HepG2 (cell line): ENCODE data around the gene DNAJC21.

Experiments
- MXD4 ChIP-seq: IDR thresholded peaks from 2 replicates; pipeline ENCODE4 v1.6.1; 2016; ENCODE audit warnings: mild to moderate bottlenecking, missing biosample characterization, missing genetic modification reagents
- POLR2A ChIP-seq, 2 experiments: IDR thresholded peaks; 2 replicates each; pipeline ENCODE4 v1.6.1; 2011; ENCODE audit warnings: low read depth in 2 of 2, low read length in 2 of 2, mild to moderate bottlenecking in 1 of 2, moderate library complexity in 1 of 2; ENCODE audit not compliant: insufficient read depth in 1 of 2
- RAD21 ChIP-seq: fragments of 450-650 bp; formaldehyde crosslinking; IDR thresholded peaks from 2 replicates; pipeline ENCODE4 v1.5.0; 2020; ENCODE audit warnings: mild to moderate bottlenecking
- SETDB1 ChIP-seq: sonication (generic); formaldehyde crosslinking; IDR thresholded peaks from 2 replicates; pipeline ENCODE4 v1.5.1; 2020; ENCODE audit warnings: missing genetic modification reagents, mild to moderate bottlenecking, borderline replicate concordance
- SIN3A ChIP-seq: IDR thresholded peaks from 2 replicates; pipeline ENCODE4 v1.6.1; 2011; ENCODE audit warnings: low read depth, mild to moderate bottlenecking, control low read depth, low read length, borderline replicate concordance
- ZSCAN29 ChIP-seq: sonication (generic); formaldehyde crosslinking; conservative IDR thresholded peaks from 2 replicates; pipeline ENCODE4 v1.4.0; 2020; ENCODE audit warnings: mild to moderate bottlenecking, missing genetic modification reagents
- TF ChIP-seq, protein P1 (sequence below): IDR thresholded peaks from 2 replicates; pipeline ENCODE4 v1.6.1; 2012; ENCODE audit warnings: inconsistent platforms
- TF ChIP-seq, protein P2 (sequence below): sonication (generic); formaldehyde crosslinking; IDR thresholded peaks from 2 replicates; pipeline ENCODE4 v1.4.0; 2020; ENCODE audit warnings: missing genetic modification reagents, mild to moderate bottlenecking, borderline replicate concordance
- TF ChIP-seq, protein P3 (sequence below), 2 experiments: sonication (generic) in 1 of 2; formaldehyde crosslinking in 1 of 2; IDR thresholded peaks; 2 replicates each; pipeline versions ENCODE4 v1.4.0 to v1.6.1; 2018 to 2020; ENCODE audit warnings: missing genetic modification reagents in 2 of 2, borderline replicate concordance in 1 of 2, low read depth in 1 of 2, mild to moderate bottlenecking in 1 of 2, missing biosample characterization in 1 of 2
- TF ChIP-seq, protein P4 (sequence below): sonication (generic); formaldehyde crosslinking; IDR thresholded peaks from 2 replicates; pipeline ENCODE4 v1.4.0; 2020; ENCODE audit warnings: missing genetic modification reagents, borderline replicate concordance
- TF ChIP-seq, protein P5 (sequence below): sonication (generic); formaldehyde crosslinking; IDR thresholded peaks from 2 replicates; pipeline ENCODE4 v1.5.0; 2020; ENCODE audit warnings: mild to moderate bottlenecking, missing genetic modification reagents, moderate library complexity
- TF ChIP-seq, protein P6 (sequence below), 2 experiments: sonication (generic) in 1 of 2; formaldehyde crosslinking in 1 of 2; IDR thresholded peaks; 2 replicates each; pipeline versions ENCODE4 v1.5.1 to v1.6.1; 2011 to 2020; ENCODE audit warnings: borderline replicate concordance in 1 of 2, low read depth in 1 of 2, low read length in 1 of 2, mild to moderate bottlenecking in 1 of 2, missing genetic modification reagents in 1 of 2, moderate library complexity in 1 of 2

DNA sequence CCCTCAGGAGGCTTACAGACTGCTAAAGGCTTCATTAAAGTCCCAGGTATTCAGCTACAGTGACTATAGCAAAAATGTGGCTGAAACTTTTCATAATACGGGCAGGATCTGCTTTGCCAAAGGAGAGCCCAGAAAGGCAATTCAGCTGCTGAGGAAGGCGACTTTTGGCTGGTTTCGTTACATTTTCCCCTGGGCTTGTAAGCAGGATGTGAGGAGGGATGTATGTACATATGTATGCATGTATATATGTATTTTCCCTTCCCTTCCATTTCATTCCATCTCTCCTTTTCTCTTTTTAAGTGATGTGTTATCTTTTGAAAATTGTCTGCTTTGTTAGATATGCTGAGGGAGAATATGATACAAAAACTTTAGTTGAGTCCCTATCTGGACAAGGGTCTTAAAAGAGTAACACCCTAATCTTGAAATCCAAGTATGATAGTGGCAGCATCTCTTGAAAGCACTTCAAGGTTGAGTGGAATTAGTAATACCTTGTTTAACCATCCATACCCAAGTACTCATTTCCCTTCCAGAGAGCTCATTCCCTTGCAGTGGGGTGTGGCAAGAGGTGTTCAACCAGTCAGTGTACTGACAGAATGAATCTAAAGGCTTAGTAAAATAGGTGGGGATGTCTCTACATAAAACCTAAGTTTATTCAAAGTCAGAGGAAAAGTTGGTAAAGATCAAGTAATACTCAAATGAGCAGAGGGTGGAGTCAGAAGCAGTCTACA is 42.8 kb upstream of the DNAJC21 start:
- TF ChIP-seq ZSCAN29 = no peak
- TF ChIP-seq, protein P1, sequence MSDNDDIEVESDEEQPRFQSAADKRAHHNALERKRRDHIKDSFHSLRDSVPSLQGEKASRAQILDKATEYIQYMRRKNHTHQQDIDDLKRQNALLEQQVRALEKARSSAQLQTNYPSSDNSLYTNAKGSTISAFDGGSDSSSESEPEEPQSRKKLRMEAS = no peak
- no peak for TF ChIP-seq SETDB1
- TF ChIP-seq, protein P2, sequence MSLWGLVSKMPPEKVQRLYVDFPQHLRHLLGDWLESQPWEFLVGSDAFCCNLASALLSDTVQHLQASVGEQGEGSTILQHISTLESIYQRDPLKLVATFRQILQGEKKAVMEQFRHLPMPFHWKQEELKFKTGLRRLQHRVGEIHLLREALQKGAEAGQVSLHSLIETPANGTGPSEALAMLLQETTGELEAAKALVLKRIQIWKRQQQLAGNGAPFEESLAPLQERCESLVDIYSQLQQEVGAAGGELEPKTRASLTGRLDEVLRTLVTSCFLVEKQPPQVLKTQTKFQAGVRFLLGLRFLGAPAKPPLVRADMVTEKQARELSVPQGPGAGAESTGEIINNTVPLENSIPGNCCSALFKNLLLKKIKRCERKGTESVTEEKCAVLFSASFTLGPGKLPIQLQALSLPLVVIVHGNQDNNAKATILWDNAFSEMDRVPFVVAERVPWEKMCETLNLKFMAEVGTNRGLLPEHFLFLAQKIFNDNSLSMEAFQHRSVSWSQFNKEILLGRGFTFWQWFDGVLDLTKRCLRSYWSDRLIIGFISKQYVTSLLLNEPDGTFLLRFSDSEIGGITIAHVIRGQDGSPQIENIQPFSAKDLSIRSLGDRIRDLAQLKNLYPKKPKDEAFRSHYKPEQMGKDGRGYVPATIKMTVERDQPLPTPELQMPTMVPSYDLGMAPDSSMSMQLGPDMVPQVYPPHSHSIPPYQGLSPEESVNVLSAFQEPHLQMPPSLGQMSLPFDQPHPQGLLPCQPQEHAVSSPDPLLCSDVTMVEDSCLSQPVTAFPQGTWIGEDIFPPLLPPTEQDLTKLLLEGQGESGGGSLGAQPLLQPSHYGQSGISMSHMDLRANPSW (CRISPR knock-in tag) = no peak
- TF ChIP-seq, protein P3, sequence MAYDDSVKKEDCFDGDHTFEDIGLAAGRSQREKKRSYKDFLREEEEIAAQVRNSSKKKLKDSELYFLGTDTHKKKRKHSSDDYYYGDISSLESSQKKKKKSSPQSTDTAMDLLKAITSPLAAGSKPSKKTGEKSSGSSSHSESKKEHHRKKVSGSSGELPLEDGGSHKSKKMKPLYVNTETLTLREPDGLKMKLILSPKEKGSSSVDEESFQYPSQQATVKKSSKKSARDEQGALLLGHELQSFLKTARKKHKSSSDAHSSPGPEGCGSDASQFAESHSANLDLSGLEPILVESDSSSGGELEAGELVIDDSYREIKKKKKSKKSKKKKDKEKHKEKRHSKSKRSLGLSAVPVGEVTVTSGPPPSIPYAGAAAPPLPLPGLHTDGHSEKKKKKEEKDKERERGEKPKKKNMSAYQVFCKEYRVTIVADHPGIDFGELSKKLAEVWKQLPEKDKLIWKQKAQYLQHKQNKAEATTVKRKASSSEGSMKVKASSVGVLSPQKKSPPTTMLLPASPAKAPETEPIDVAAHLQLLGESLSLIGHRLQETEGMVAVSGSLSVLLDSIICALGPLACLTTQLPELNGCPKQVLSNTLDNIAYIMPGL (CRISPR knock-in tag; IDR thresholded peaks at IDR 0.05; ENCODE audit: borderline replicate concordance in 1 of 2, low read depth in 1 of 2) = no peak
- no peak for TF ChIP-seq POLR2A (IDR thresholded peaks at IDR 0.05; ENCODE audit: insufficient read depth in 1 of 2, low read depth in 2 of 2, low read length in 2 of 2)
- no peak for TF ChIP-seq RAD21 (CRISPR knock-in tag)
- TF ChIP-seq, protein P4, sequence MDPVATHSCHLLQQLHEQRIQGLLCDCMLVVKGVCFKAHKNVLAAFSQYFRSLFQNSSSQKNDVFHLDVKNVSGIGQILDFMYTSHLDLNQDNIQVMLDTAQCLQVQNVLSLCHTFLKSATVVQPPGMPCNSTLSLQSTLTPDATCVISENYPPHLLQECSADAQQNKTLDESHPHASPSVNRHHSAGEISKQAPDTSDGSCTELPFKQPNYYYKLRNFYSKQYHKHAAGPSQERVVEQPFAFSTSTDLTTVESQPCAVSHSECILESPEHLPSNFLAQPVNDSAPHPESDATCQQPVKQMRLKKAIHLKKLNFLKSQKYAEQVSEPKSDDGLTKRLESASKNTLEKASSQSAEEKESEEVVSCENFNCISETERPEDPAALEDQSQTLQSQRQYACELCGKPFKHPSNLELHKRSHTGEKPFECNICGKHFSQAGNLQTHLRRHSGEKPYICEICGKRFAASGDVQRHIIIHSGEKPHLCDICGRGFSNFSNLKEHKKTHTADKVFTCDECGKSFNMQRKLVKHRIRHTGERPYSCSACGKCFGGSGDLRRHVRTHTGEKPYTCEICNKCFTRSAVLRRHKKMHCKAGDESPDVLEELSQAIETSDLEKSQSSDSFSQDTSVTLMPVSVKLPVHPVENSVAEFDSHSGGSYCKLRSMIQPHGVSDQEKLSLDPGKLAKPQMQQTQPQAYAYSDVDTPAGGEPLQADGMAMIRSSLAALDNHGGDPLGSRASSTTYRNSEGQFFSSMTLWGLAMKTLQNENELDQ (CRISPR knock-in tag) = no peak
- no peak for TF ChIP-seq SIN3A
- TF ChIP-seq, protein P5, sequence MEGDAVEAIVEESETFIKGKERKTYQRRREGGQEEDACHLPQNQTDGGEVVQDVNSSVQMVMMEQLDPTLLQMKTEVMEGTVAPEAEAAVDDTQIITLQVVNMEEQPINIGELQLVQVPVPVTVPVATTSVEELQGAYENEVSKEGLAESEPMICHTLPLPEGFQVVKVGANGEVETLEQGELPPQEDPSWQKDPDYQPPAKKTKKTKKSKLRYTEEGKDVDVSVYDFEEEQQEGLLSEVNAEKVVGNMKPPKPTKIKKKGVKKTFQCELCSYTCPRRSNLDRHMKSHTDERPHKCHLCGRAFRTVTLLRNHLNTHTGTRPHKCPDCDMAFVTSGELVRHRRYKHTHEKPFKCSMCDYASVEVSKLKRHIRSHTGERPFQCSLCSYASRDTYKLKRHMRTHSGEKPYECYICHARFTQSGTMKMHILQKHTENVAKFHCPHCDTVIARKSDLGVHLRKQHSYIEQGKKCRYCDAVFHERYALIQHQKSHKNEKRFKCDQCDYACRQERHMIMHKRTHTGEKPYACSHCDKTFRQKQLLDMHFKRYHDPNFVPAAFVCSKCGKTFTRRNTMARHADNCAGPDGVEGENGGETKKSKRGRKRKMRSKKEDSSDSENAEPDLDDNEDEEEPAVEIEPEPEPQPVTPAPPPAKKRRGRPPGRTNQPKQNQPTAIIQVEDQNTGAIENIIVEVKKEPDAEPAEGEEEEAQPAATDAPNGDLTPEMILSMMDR = no peak
- TF ChIP-seq, protein P6, sequence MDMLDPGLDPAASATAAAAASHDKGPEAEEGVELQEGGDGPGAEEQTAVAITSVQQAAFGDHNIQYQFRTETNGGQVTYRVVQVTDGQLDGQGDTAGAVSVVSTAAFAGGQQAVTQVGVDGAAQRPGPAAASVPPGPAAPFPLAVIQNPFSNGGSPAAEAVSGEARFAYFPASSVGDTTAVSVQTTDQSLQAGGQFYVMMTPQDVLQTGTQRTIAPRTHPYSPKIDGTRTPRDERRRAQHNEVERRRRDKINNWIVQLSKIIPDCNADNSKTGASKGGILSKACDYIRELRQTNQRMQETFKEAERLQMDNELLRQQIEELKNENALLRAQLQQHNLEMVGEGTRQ (IDR thresholded peaks at IDR 0.05; ENCODE audit: low read depth, low read length) = no peak
- TF ChIP-seq, protein P6 (CRISPR knock-in tag; IDR thresholded peaks at IDR 0.05; ENCODE audit: borderline replicate concordance) = no peak
- no peak for TF ChIP-seq MXD4 (CRISPR knock-in tag)
